AML-193 (cell line): Measurements from ENCODE around the gene TRIM29.

Experiments
- DNase-seq, 2 experiments: peaks; one replicate each; lab custom pipeline; 2025; lab: John Stamatoyannopoulos, UW

Gene TRIM29

GRCh38 chr11:120096369-120097191 lies 41.3 kb downstream of the TRIM29 start:
- DNase-seq = no peak

GRCh38 chr11:120095516-120095915 lies 42.4 kb downstream of the TRIM29 start:
- no peak for DNase-seq

DNA sequence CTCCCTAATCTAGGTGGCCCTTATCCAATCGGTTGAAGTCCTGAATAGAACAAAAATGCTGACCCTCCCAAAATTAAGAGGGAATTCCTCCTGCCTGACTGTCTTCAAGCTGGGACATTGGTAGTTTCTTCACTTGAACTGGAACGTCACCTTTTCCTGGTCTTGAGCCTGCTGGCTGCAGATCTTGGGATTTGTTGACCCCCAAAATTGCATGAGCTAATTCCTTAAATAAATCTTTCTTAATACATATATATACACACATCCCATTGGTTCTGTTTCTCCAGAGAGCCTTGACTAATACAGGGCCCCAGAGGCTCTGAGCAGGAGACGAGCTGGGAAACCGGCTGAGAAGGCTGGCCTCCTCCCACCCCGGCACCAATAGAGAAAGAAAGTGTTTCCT lies 46.2 kb downstream of the TRIM29 start:
- no peak for DNase-seq

DNA sequence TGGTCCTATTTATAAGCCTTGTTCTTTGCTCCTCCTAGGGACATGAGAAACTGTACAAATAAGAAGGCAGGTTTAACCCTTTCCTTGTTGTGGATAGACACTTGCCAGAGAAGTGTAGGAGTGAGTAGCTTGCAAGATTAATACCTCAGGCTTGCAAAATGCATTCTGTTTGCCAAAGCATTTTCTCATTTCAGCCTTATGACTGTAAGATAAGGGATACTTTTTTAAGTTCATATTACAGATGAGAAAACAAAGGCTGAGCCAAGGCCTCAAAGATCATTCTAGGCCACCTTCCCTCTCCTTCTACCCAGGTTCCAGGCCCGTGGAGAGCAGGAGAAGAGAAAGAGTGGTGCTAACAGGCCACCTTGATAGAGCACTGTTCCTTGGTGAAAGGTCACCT lies 46.8 kb downstream of the TRIM29 start:
- DNase-seq = no peak

DNA sequence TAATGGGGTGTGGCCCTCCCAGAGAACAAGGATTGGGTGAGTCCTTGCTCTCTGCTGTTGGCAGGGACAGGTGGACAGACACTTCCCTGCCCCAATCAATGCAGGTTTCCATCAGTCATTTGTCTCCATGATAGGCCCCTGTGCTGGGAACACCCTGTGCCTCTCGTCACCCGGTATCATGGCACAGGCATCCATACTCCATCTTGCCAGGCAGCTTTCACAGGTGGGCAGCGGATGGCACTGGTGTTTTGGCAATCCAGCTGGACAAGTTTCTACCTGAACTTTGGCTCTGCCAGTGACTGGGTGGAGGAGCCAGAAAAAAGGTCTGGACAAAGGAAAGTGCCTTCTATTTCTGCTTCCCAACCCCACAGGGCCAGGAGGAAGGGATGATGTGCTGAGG lies 47.5 kb downstream of the TRIM29 start:
- DNase-seq = no peak

DNA sequence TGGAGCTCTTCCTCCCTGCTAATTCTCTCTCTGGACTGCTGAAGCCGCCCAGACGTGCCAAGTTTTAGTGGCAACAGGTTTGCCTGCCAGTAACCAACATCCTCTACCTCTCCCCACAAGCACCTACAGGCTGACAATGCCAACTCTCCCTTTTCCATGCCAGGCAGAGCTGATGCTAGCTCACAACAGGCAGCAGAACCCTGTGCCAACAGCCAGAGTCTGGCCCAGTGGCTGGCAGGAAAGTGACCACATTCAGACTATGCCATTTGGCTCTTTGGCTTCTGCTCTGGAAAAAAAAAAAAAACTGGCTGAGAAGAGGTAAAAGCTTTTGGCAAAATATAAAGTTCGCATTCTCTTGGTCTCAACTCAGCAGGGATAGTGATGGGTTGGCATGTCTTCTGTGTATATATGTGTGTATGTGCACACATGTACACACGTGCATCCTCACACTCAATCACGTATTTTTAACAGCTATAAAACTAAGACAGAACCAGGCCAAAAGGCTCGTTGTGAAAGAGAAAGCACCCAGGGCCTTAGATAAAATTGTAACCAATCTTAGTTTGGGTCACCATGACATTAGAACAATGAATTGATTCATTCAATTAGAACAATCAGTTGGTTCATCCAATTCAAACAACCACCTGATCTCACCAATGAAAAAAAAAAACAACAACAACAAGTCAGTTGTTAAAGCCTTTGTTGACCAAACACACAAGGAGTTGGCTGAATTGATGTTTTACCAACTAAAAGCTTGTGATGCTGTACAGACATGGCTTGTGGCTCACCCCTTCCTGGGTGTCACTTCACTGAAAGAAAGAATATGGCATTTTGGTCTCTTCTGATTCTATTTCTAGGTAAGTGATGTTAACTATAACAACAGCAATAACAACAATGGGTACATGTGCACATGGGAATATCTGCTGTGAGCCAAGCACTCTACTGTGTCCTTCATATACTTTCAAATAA lies 48.6 kb downstream of the TRIM29 start:
- no peak for DNase-seq

- no peak for DNase-seq
These were observed 49.9 kb downstream of the TRIM29 start for GRCh38 chr11:120088056-120088455.

GRCh38 chr11:120086651-120087050 lies 51.3 kb downstream of the TRIM29 start:
- DNase-seq = no peak

GRCh38 chr11:120079750-120080610 lies 57.9 kb downstream of the TRIM29 start:
- DNase-seq = no peak

- no peak for DNase-seq
These were observed 59.5 kb downstream of the TRIM29 start for GRCh38 chr11:120078397-120078796.

DNA sequence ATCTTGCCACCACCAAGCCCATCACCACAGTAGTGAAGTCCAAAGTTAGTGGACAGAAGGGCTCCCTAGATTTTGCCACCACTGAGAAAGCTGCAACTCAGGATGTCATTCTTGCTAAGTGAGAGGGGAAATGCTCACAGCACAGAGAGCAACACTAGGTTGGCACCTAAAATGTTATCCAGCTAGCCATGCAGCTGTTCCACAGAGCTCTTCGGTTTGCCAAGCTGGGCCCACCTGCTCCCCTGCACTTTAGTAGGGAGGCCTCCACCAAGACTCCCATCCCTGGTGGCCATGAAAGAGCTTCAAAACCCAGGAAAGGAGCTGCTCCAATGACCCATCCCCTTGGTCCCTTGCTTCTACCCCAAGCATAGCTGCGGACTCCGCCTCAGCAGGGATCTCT lies 63.8 kb downstream of the TRIM29 start:
- DNase-seq = no peak

DNA sequence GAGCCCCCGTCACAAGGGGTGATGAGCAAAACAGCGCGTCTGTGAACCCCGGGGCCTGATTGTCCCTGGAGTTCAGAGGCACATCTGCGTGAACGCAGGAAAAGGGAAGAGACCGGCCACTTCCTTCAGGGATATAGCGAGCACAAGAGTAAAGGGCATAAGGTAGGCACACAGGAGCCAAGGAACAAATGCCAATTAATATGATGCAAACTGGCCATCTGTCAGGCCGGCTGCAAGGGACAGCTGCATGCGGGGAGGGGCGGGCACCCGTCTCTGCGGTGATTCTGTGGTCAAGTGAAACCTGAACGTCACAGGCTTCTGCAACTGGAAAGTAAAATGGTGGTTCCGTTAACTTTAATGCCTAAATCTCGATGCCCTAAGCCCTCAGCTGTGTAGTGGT lies 64.7 kb downstream of the TRIM29 start:
- no peak for DNase-seq

DNA sequence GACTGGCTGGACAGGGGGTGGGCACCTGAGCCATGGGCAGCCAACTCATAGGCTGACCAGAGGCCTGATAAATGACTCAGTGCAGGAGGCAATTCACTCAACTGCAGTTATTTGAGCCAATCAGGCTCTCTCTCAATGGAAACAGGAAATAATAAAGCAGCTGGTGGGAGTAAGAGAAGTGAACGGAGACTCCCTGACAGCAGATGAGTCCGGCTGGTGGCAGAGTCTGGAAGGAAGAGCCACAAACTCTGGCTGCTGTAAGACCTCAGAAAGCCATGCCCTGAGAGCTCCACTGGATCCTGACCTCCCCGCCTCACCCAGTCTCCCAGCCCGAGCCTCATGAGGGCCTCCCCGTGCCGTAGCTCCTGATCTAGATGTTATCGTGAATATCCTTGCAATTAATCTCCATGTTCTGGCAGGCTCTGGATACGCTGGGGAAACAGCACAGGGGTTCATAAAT lies 69.8 kb downstream of the TRIM29 start:
- no peak for DNase-seq

DNA sequence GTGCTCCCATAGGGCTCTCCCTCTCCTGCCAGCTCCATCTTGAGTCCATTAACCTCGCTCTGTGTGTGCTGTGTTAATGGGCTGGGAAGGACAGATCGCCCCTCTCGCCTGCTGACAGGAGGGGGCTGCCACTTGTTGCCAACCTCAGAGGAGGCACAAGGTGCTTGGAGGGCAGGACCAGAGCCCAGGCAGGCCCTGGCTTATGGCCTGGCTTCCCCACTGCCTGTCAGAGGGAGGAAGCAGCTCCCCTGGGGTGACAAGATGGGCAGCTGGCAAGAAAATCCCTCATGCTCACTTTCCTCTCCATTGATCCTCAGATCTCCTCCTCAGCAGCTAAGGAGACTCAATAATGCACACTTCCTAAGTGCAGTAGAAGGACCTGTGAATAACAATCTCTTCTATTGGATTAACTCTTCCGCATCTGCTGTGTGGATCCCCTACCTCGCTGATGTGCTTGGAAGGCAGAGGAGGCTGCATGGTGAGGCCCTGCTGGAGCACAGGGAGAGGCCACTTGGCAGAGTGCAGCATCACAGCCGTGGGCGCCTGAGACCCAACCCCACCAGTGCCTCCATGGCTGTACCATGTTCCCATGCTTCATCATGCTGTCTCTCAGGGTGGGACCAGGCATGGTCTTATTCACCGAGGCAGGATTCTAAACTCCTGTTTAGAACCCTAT lies 70.3 kb downstream of the TRIM29 start:
- no peak for DNase-seq

DNA sequence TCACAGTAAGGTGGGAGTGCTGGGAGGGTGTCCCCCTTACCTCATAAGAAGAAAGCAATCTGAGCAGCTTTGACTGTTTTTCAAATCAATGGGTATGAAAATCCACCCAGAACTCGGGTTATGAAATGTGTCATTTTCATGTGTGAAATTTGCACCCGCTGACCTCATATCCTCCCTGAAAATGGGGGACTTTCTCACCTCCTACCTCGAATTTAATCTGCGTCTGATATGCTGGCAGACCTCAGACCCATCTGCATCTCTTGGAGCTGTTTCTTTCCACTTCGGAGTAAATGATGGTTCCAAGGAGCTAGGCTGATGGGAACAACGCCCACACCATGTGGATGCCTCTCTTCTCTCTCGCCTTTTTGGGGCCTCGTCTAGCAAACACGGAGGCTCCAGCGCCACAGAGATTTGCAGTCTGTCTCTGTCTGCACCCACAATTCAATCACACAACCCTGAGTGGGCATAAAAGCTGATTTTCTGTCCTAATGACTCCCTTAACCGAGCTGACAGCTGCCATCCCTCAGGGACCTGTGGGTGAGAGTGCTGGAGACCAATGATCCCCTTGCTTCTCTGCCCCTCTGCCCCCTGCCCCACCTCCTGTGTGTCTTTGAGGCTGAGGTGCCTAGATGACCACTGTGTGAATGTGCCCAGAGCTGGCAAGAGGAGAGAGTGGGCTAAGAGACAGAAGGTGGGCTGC lies 71.0 kb downstream of the TRIM29 start:
- DNase-seq = no peak

GRCh38 chr11:120065876-120066275 lies 72.0 kb downstream of the TRIM29 start:
- DNase-seq = no peak

- no peak for DNase-seq
These were observed 72.7 kb downstream of the TRIM29 start for GRCh38 chr11:120065176-120065575.

DNA sequence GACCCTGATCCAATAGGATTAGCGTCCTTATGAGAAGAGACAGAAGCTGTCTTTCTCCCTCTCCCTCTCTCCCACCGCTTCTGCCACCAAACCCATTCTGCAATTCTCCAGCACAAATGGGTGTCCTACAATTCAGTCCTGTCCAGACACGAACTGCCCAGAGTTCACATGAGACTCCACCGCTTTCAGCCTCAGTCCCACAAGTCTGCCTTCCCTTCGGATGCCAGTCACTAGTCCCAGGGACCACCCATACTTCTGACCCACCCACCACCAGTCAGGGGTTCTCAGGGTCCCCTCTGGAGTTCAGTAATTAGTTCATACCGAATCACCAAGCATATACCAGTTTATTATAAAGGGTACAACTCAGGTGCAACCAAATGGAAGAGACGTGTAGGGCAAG lies 73.6 kb downstream of the TRIM29 start:
- DNase-seq = no peak

DNA sequence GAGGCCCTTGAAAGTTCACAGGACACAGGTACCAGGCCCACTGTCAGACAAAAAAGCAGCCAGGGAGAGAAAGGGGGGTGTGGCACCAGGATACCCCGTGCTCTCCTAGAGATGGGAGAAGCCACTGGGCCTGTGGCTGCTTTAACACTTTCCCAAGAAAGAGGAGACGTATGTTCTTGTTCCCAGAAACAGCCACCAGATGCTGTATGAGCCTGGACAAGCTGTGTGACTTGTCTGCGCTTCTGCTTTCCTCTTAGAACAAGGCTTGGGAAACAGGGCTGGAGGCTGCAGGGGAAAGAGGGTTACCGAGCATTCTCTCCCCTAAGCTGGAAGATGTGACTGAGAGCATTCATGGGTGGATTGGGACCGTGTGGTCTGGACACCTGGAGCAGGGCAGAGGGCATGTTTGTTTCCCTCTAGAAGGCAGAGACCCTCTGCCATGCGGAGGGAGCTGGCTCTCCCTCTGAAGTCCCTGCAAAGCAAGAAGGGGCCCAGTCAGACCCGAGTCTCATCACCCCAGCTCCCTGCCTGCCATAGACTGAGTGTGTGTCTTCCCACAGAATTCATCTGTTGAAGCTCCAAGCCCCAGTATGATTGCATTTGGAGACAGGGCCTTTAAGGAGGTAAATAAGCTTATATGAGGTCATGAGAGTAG lies 74.1 kb downstream of the TRIM29 start:
- DNase-seq = no peak

DNA sequence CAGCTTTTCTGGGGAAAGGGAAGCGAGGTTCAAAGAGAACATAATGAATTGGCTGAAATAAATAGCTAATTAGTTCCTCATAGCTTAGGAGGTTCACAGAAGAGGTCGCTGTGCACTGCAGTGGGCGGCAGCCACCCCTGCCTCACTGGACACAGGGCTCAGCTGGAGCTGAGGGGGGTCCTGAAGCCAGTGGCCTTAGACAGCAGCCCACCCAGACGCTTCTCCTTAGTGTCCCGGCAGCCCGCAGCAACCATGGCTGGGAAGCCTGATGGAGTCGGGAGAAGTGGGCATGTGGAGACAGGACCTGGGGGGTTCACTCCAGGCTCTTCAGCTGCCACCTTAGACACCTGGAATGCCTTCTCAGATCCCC lies 75.4 kb downstream of the TRIM29 start:
- no peak for DNase-seq
